Neural progenitor cell (in vitro differentiated cells): ENCODE measurements around the gene FOXI1. TPM values are rescaled to one million over a fixed set of nuclear protein-coding genes. Genes with fewer than 3 reads are reported as not detected.

Source experiments
- DNase-seq: peaks from one replicate; pipeline ENCODE4 v3.0.0-alpha.2; 2016; ENCODE audit warnings: low spot score
- H2AFZ ChIP-seq: fragments of 200-600 bp; sonication (generic); replicated peaks from 2 replicates; pipeline ENCODE4 v1.6.1; 2016; ENCODE audit warnings: antibody characterized with exemption
- H3F3A ChIP-seq: fragments of 200-600 bp; sonication (generic); 2 replicates; pipeline ENCODE4 v1.6.1; 2016; ENCODE audit warnings: antibody characterized with exemption, low read depth
- H3K27ac ChIP-seq: fragments of 200-600 bp; sonication (generic); 2 replicates; pipeline ENCODE4 v1.5.1; 2016; ENCODE audit warnings: mild to moderate bottlenecking
- H3K27me3 ChIP-seq: fragments of 200-600 bp; sonication (generic); 2 replicates; pipeline ENCODE4 v1.6.1; 2016; ENCODE audit warnings: mild to moderate bottlenecking, moderate library complexity
- H3K36me3 ChIP-seq: fragments of 200-600 bp; sonication (generic); 2 replicates; pipeline ENCODE4 v1.5.1; 2016
- H3K4me1 ChIP-seq: fragments of 200-600 bp; sonication (generic); 2 replicates; pipeline ENCODE4 v1.6.1; 2016; ENCODE audit warnings: mixed run types
- H3K4me2 ChIP-seq: fragments of 200-600 bp; sonication (generic); 2 replicates; pipeline ENCODE4 v1.6.1; 2016
- H3K4me3 ChIP-seq: fragments of 200-600 bp; sonication (generic); 2 replicates; pipeline ENCODE4 v1.5.1; 2016
- H3K79me2 ChIP-seq: fragments of 200-600 bp; sonication (generic); 2 replicates; pipeline ENCODE4 v1.6.1; 2016; ENCODE audit warnings: low read depth
- H3K9ac ChIP-seq: fragments of 200-600 bp; sonication (generic); 2 replicates; pipeline ENCODE4 v1.6.1; 2016
- H3K9me3 ChIP-seq: fragments of 200-600 bp; sonication (generic); 2 replicates; pipeline ENCODE4 v1.5.1; 2016; ENCODE audit warnings: low read depth
- H4K20me1 ChIP-seq: fragments of 200-600 bp; sonication (generic); 2 replicates; pipeline ENCODE4 v1.6.1; 2016; ENCODE audit warnings: low read depth
- H3K27ac Mint-ChIP-seq: 3 replicates; pipeline ENCODE4 v1.8.0; 2021; ENCODE audit warnings: mixed read lengths
- H3K27me3 Mint-ChIP-seq: 2 replicates; pipeline ENCODE4 v1.8.0; 2022; ENCODE audit warnings: low read depth, mild to moderate bottlenecking, inconsistent platforms, moderate library complexity, mixed read lengths; ENCODE audit not compliant: insufficient read depth
- H3K36me3 Mint-ChIP-seq: 3 replicates; pipeline ENCODE4 v1.8.0; 2021; ENCODE audit warnings: mixed read lengths
- H3K4me1 Mint-ChIP-seq: 3 replicates; pipeline ENCODE4 v1.8.0; 2021; ENCODE audit warnings: mixed read lengths
- H3K4me3 Mint-ChIP-seq: 3 replicates; pipeline ENCODE4 v1.8.0; 2021; ENCODE audit warnings: mild to moderate bottlenecking, moderate library complexity, mixed read lengths
- H3K9me3 Mint-ChIP-seq: 3 replicates; pipeline ENCODE4 v1.8.0; 2020; ENCODE audit warnings: mixed read lengths
- EZH2 ChIP-seq: fragments of 200-600 bp; sonication (generic); IDR thresholded peaks from 2 replicates; pipeline ENCODE4 v1.6.1; 2017; ENCODE audit warnings: antibody characterized with exemption, mild to moderate bottlenecking, moderate library complexity
- EZH2phosphoT487 ChIP-seq: fragments of 200-600 bp; sonication (generic); IDR thresholded peaks from 2 replicates; pipeline ENCODE4 v1.6.1; 2017; ENCODE audit warnings: antibody characterized with exemption
- total RNA-seq: library from RNA; depleted of rRNA; stranded (reverse); fragments of >200 nt; gene quantifications from 2 replicates; pipeline ENCODE4 v1.2.3, GENCODE V29; 2015; ENCODE audit warnings: low replicate concordance
- TF ChIP-seq, protein P1 (sequence below): fragments of 200-600 bp; sonication (generic); IDR thresholded peaks from 2 replicates; pipeline ENCODE4 v1.5.1; 2017; ENCODE audit warnings: antibody characterized with exemption, mild to moderate bottlenecking

The FOXI1 gene
- total RNA-seq, 1 donor from 2014 or later = not detected

DNA sequence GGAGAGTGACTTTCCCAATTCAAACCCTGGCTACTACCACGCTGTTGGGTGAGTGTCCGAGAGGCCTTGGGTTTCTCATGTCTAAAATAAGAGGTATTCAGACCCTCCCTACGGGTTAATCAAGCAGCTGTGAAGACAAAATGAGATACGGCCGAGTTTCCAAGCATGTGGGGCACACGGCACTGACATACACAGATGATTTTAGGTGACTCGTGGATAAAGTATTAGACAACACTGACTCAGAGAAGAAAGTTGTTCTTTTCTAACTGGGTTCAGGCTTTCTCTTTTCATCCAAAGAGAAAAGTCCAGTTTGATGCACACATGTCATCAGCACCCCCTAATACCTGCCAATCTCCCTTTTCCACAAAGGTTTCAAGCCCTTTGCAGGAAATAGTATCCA, 15.6 kb downstream of the FOXI1 start:
- Histone ChIP-seq H3K27me3 (no peaks in the 10 kb centered on the region), H3K4me2 (no peak overlapping the region), H3K9ac (no peak overlapping the region), H3K36me3 (no peaks in the 10 kb centered on the region), H3K4me1 (no peaks in the 10 kb centered on the region), H3K27ac (no peak overlapping the region), H2AFZ (no peak overlapping the region), H3K9me3 (peaks cover 3% of the 10 kb centered on the region), H3K79me2 (no peaks in the 10 kb centered on the region), H4K20me1 (no peaks in the 10 kb centered on the region), H3K4me3 (no peak overlapping the region), H3F3A (no peaks in the 10 kb centered on the region)
- peaks cover 9% of the 10 kb centered on the region for H3K9me3 Mint-ChIP-seq
- no peak for DNase-seq
- no peak overlapping the region for H3K4me3 Mint-ChIP-seq
- no peaks in the 10 kb centered on the region for H3K36me3 Mint-ChIP-seq
- TF ChIP-seq, protein P1, sequence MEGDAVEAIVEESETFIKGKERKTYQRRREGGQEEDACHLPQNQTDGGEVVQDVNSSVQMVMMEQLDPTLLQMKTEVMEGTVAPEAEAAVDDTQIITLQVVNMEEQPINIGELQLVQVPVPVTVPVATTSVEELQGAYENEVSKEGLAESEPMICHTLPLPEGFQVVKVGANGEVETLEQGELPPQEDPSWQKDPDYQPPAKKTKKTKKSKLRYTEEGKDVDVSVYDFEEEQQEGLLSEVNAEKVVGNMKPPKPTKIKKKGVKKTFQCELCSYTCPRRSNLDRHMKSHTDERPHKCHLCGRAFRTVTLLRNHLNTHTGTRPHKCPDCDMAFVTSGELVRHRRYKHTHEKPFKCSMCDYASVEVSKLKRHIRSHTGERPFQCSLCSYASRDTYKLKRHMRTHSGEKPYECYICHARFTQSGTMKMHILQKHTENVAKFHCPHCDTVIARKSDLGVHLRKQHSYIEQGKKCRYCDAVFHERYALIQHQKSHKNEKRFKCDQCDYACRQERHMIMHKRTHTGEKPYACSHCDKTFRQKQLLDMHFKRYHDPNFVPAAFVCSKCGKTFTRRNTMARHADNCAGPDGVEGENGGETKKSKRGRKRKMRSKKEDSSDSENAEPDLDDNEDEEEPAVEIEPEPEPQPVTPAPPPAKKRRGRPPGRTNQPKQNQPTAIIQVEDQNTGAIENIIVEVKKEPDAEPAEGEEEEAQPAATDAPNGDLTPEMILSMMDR = no peak
- no peak for TF ChIP-seq EZH2
- no peak for TF ChIP-seq EZH2phosphoT487
- no peaks in the 10 kb centered on the region for H3K4me1 Mint-ChIP-seq
- peaks cover 4% of the 10 kb centered on the region for H3K27me3 Mint-ChIP-seq
- no peak overlapping the region for H3K27ac Mint-ChIP-seq

DNA sequence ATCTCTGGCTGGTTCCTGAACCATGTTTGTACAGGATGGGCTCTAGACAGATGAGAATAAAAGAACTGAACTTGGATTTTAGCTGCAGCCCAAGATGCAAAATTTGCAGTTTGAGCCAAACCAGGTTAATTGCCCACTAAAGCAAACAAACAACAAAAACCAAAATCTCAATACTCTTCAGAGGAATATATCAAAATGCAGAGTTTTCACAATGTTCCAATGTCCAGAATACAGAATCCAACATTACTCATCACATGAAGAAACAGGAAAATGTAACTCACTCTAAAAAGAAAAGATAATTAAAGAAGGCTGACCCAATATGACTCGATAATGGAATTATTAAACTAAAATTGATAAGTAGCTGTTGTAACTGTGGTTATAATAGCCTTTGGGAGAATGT, 20.4 kb downstream of the FOXI1 start:
- H3K4me1 ChIP-seq = no peaks in the 10 kb centered on the region
- no peaks in the 10 kb centered on the region for H3F3A ChIP-seq
- no peaks in the 10 kb centered on the region for H3K79me2 ChIP-seq
- no peaks in the 10 kb centered on the region for H4K20me1 ChIP-seq
- Mint-ChIP-seq H3K27ac (no peak overlapping the region), H3K36me3 (no peaks in the 10 kb centered on the region), H3K4me3 (no peak overlapping the region), H3K9me3 (peaks cover 21% of the 10 kb centered on the region), H3K27me3 (peaks cover 2% of the 10 kb centered on the region), H3K4me1 (no peaks in the 10 kb centered on the region)
- peaks cover 4% of the 10 kb centered on the region for H3K9me3 ChIP-seq
- no peak overlapping the region for H3K4me3 ChIP-seq
- no peaks in the 10 kb centered on the region for H3K36me3 ChIP-seq
- no peak overlapping the region for H3K9ac ChIP-seq
- TF ChIP-seq EZH2 (no peak), EZH2phosphoT487 (no peak)
- TF ChIP-seq, protein P1 = no peak
- no peaks in the 10 kb centered on the region for H3K27me3 ChIP-seq
- H3K27ac ChIP-seq = no peak overlapping the region
- no peak for DNase-seq
- no peak overlapping the region for H2AFZ ChIP-seq
- H3K4me2 ChIP-seq = no peak overlapping the region

DNA sequence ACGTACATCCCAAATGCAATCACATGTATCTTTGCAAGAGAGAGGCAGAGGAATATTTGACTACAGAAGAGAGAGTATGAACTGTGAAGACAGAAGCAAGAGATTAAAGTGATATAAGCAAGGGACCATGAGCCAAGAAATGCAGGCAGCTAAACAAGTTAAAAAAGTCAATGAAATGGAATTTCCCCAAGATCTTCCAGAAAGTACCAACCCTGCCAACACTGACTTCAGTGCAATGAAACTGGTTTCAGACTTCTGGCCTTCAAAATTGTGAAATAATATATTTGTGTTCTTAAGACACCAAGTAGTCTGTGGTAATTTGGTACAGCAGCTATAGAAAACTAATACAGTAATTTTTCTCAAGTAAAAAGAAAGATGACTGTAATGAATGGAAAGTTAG, 20.9 kb downstream of the FOXI1 start:
- no peaks in the 10 kb centered on the region for H3K4me1 Mint-ChIP-seq
- Histone ChIP-seq H3K4me3 (no peak overlapping the region), H3K27ac (no peak overlapping the region), H3K4me2 (no peak overlapping the region), H3K9me3 (peaks cover 4% of the 10 kb centered on the region), H4K20me1 (no peaks in the 10 kb centered on the region), H3K79me2 (no peaks in the 10 kb centered on the region), H3F3A (no peaks in the 10 kb centered on the region), H3K4me1 (no peaks in the 10 kb centered on the region), H2AFZ (no peak overlapping the region), H3K9ac (no peak overlapping the region), H3K36me3 (no peaks in the 10 kb centered on the region), H3K27me3 (no peaks in the 10 kb centered on the region)
- no peaks in the 10 kb centered on the region for H3K36me3 Mint-ChIP-seq
- no peak for DNase-seq
- TF ChIP-seq, protein P1 = no peak
- no peak for TF ChIP-seq EZH2
- H3K4me3 Mint-ChIP-seq = no peak overlapping the region
- no peak overlapping the region for H3K27ac Mint-ChIP-seq
- peaks cover 2% of the 10 kb centered on the region for H3K27me3 Mint-ChIP-seq
- peaks cover 21% of the 10 kb centered on the region for H3K9me3 Mint-ChIP-seq

DNA sequence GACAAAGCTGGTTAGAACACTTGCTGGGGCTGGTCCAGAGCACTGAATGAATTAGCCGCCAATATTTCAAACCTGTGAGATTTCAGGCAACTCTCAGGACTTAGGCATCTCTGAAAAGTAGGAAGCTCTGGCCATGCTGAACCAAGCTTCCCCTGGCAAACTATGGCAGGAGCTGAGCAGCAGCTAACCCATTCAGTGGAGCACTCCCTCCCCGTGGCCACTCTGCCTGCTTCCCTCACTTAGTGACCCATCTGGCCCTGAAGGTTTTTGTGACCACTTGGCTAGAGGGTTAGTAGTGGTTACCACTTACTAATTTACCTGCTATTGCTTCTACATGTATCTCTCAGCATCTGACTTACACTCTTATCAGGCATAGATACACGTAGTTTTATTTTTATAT, 25.5 kb downstream of the FOXI1 start:
- Histone ChIP-seq H3K4me2 (no peak overlapping the region), H3K4me1 (no peaks in the 10 kb centered on the region), H3K9me3 (peaks cover 2% of the 10 kb centered on the region), H3K36me3 (no peaks in the 10 kb centered on the region), H3K27ac (no peak overlapping the region), H3K4me3 (no peak overlapping the region), H2AFZ (no peak overlapping the region), H3K79me2 (no peaks in the 10 kb centered on the region), H3F3A (no peaks in the 10 kb centered on the region), H3K9ac (no peak overlapping the region), H4K20me1 (no peaks in the 10 kb centered on the region), H3K27me3 (no peaks in the 10 kb centered on the region)
- H3K27ac Mint-ChIP-seq = no peak overlapping the region
- H3K9me3 Mint-ChIP-seq = peaks cover 13% of the 10 kb centered on the region
- no peaks in the 10 kb centered on the region for H3K36me3 Mint-ChIP-seq
- peaks cover 2% of the 10 kb centered on the region for H3K27me3 Mint-ChIP-seq
- TF ChIP-seq EZH2phosphoT487 = no peak
- no peak for TF ChIP-seq EZH2
- TF ChIP-seq, protein P1 = no peak
- peaks cover 5% of the 10 kb centered on the region for H3K4me1 Mint-ChIP-seq
- no peak overlapping the region for H3K4me3 Mint-ChIP-seq
- no peak for DNase-seq
